A673 (cell line): ENCODE data around the gene PLXDC2. TPM values are rescaled to one million over a fixed set of nuclear protein-coding genes. Genes with fewer than 3 reads are reported as not detected.
A peak's percentile ranks its signal among the peaks of the same experiment; 100 is the strongest.

ENCODE experiments used
- BruUV-seq: library from RNA; stranded (reverse); fragments of 400-500 nt; replicated peaks from 2 replicates; lab custom pipeline; 2021; lab: Mats Ljungman, UMichigan
- CTCF ChIA-PET: fragments of 300-600 bp; sonication (Branson Sonifier 250); formaldehyde crosslinking; loops from one replicate; lab custom pipeline; 2022; ENCODE audit warnings: antibody characterized with exemption; lab: Charles Lee
- POLR2A ChIA-PET: fragments of 300-600 bp; sonication (Branson Sonifier 250); formaldehyde crosslinking; loops from one replicate; lab custom pipeline; 2022; ENCODE audit warnings: antibody characterized with exemption; ENCODE audit not compliant: low non-redundant PET; lab: Charles Lee
- DNase-seq: peaks from one replicate; pipeline ENCODE4 v3.0.0-alpha.2; 2015; ENCODE audit warnings: low spot score
- H3K27ac ChIP-seq: fragments of 200-600 bp; sonication (generic); 2 replicates; pipeline ENCODE4 v1.5.1; 2016; ENCODE audit warnings: mixed run types, low read depth, mild to moderate bottlenecking, mixed read lengths, antibody characterized with exemption, low read length; ENCODE audit not compliant: poor library complexity, severe bottlenecking
- H3K27me3 ChIP-seq: fragments of 200-600 bp; sonication (generic); replicated peaks from 2 replicates; pipeline ENCODE4 v1.6.1; 2017; ENCODE audit warnings: mixed run types, low read depth, mild to moderate bottlenecking, mixed read lengths, antibody characterized with exemption, low read length; ENCODE audit not compliant: insufficient read depth, poor library complexity
- H3K36me3 ChIP-seq: fragments of 200-600 bp; sonication (generic); 2 replicates; pipeline ENCODE4 v1.6.1; 2016; ENCODE audit warnings: mixed run types, mild to moderate bottlenecking, mixed read lengths, antibody characterized with exemption, low read length; ENCODE audit not compliant: insufficient read depth, poor library complexity, severe bottlenecking
- H3K4me1 ChIP-seq: fragments of 200-600 bp; sonication (generic); 2 replicates; pipeline ENCODE4 v1.6.1; 2017; ENCODE audit warnings: mixed run types, mild to moderate bottlenecking, mixed read lengths, antibody characterized with exemption, low read length; ENCODE audit not compliant: insufficient read depth, poor library complexity, severe bottlenecking
- H3K4me3 ChIP-seq: fragments of 200-600 bp; sonication (generic); 2 replicates; pipeline ENCODE4 v1.5.1; 2016; ENCODE audit warnings: low read depth, mixed run types, mild to moderate bottlenecking, mixed read lengths, low read length; ENCODE audit not compliant: poor library complexity, severe bottlenecking
- H3K9me3 ChIP-seq: fragments of 200-600 bp; sonication (generic); 2 replicates; pipeline ENCODE4 v1.6.1; 2016; ENCODE audit warnings: mixed run types, low read depth, mild to moderate bottlenecking, mixed read lengths, antibody characterized with exemption, low read length; ENCODE audit not compliant: poor library complexity, severe bottlenecking
- CTCF ChIP-seq: fragments of 300-800, 200-600 bp; sonication (generic); conservative IDR thresholded peaks from 2 replicates; pipeline ENCODE4 v1.5.1; 2017; ENCODE audit warnings: low read depth, mild to moderate bottlenecking, antibody characterized with exemption, low read length, moderate library complexity, mixed read lengths
- EZH2 ChIP-seq: fragments of 200-600 bp; sonication (generic); IDR thresholded peaks from 2 replicates; pipeline ENCODE4 v1.6.1; 2017; ENCODE audit warnings: borderline replicate concordance, low read depth, mild to moderate bottlenecking, mixed read lengths, antibody characterized with exemption, low read length; ENCODE audit not compliant: poor library complexity, severe bottlenecking
- intact Hi-C: fragments of 100-400 bp; cut with micrococcal nuclease; formaldehyde crosslinking; loops from one replicate; pipeline ENCODE4 v1.10.0; 2022; ENCODE audit not compliant: unreplicated experiment
- total RNA-seq: library from RNA; stranded (reverse); gene quantifications from 2 replicates; pipeline ENCODE4 v1.2.3, GENCODE V29; 2021

The PLXDC2 gene
- total RNA-seq, 1 experiment from 2014 or later: 74.8 TPM

GRCh38 chr10:19882621-19883020 lies 66.4 kb downstream of the PLXDC2 start:
- ChIA-PET CTCF (no interaction called here), POLR2A (no interaction called here)
- Histone ChIP-seq H3K9me3 (no peaks in the 10 kb centered on the region), H3K27me3 (no peaks in the 10 kb centered on the region), H3K4me1 (peaks cover 9% of the 10 kb centered on the region), H3K4me3 (no peak overlapping the region), H3K36me3 (no peaks in the 10 kb centered on the region), H3K27ac (no peak overlapping the region)
- intact Hi-C loops: no loop called here
- no TSS peak for BruUV-seq
- no peak for DNase-seq
- TF ChIP-seq EZH2 (no peak), CTCF (no peak)

- TF ChIP-seq EZH2: no peak
- no peak for TF ChIP-seq CTCF
- DNase-seq: no peak
- CTCF ChIA-PET: no interaction called here
- POLR2A ChIA-PET: no interaction called here
- intact Hi-C loops: no loop called here
- peaks cover 35% of the 10 kb centered on the region for H3K4me1 ChIP-seq
- H3K27me3 ChIP-seq: no peaks in the 10 kb centered on the region
- no peaks in the 10 kb centered on the region for H3K36me3 ChIP-seq
- BruUV-seq: no TSS peak
- H3K4me3 ChIP-seq: no peak overlapping the region
- no peaks in the 10 kb centered on the region for H3K9me3 ChIP-seq
- H3K27ac ChIP-seq: no peak overlapping the region
These were observed 71.9 kb downstream of the PLXDC2 start for GRCh38 chr10:19888061-19888660.

GRCh38 chr10:19889256-19889655 lies 73.0 kb downstream of the PLXDC2 start:
- Histone ChIP-seq H3K27me3 (no peaks in the 10 kb centered on the region), H3K36me3 (no peaks in the 10 kb centered on the region), H3K9me3 (no peaks in the 10 kb centered on the region), H3K4me1 (peaks cover 35% of the 10 kb centered on the region), H3K4me3 (no peak overlapping the region), H3K27ac (no peak overlapping the region)
- POLR2A ChIA-PET: no interaction called here
- no TSS peak for BruUV-seq
- intact Hi-C loops: no loop called here
- TF ChIP-seq CTCF (no peak), EZH2 (no peak)
- CTCF ChIA-PET: no interaction called here
- DNase-seq: peak; percentile 31
